HepG2 (cell line): ENCODE measurements around the gene KCNB1. TPM values are rescaled to one million over a fixed set of nuclear protein-coding genes. Genes with fewer than 3 reads are reported as not detected.

Source experiments
- ATAC-seq: fragments of 200-7000 bp; cut with Tn5 transposase; 3 replicates; pipeline ENCODE4 v1.9.1; 2020; ENCODE audit warnings: mild to moderate bottlenecking, moderate library complexity
- BruUV-seq: library from RNA; stranded (reverse); fragments of 400-500 nt; replicated peaks from 2 replicates; lab custom pipeline; 2021; lab: Mats Ljungman, UMichigan
- CTCF ChIA-PET: fragments of 300-600 bp; formaldehyde crosslinking; extraction: SDS; loops from one replicate; lab custom pipeline; 2021; ENCODE audit warnings: low total read pairs, inconsistent platforms, low intra/inter-chr PET ratio; lab: Yijun Ruan, JAX
- POLR2A ChIA-PET: fragments of 350-600 bp; sonication (Branson Sonifier 250); formaldehyde crosslinking; loops from one replicate; lab custom pipeline; 2020; ENCODE audit warnings: antibody characterized with exemption, inconsistent platforms; lab: Yijun Ruan, JAX
- DNase-seq: peaks from one replicate; pipeline ENCODE4 v3.0.0-alpha.2; 2015; ENCODE audit warnings: low spot score
- FAIRE-seq: peaks from 3 replicates; lab custom pipeline; 2011; peaks lifted over from hg19 to GRCh38; lab: Jason Lieb, UNC
- H2AFZ ChIP-seq: one replicate; pipeline ENCODE4 v1.6.1; 2011; ENCODE audit warnings: low read length, inconsistent platforms
- H3K27ac ChIP-seq: fragments of 300-600 bp; 3 replicates; pipeline ENCODE4 v1.8.0; 2011; ENCODE audit warnings: mixed run types, mild to moderate bottlenecking, mixed read lengths, low read length, inconsistent platforms; ENCODE audit not compliant: insufficient read depth; ENCODE audit errors: extremely low read length
- H3K27me3 ChIP-seq, 2 experiments: fragments of 200-600 bp in 1 of 2; 2 replicates in 1 of 2; 3 replicates in 1 of 2; pipeline versions ENCODE4 v1.6.0 to v1.8.0; 2011; ENCODE audit warnings: low read length in 2 of 2, mild to moderate bottlenecking in 2 of 2, moderate library complexity in 2 of 2, inconsistent platforms in 1 of 2; ENCODE audit not compliant: insufficient read depth in 2 of 2, control insufficient read depth in 1 of 2
- H3K36me3 ChIP-seq, 2 experiments: fragments of 200-600 bp in 1 of 2; replicated peaks in 1 of 2; 2 replicates in 1 of 2; 3 replicates in 1 of 2; pipeline versions ENCODE4 v1.5.1 to v1.8.0; 2011; ENCODE audit warnings: low read length in 2 of 2, inconsistent platforms in 1 of 2; ENCODE audit not compliant: insufficient read depth in 2 of 2, control insufficient read depth in 1 of 2
- H3K4me1 ChIP-seq: 2 replicates; pipeline ENCODE4 v1.5.1; 2012; ENCODE audit warnings: low read length, inconsistent platforms; ENCODE audit not compliant: insufficient read depth
- H3K4me2 ChIP-seq: 2 replicates; pipeline ENCODE4 v1.6.0; 2011; ENCODE audit warnings: low read depth, low read length, inconsistent platforms
- H3K4me3 ChIP-seq, 3 experiments: fragments of 200-600 bp in 1 of 3; sonication (generic), shearing (Covaris generic) in 1 of 3; replicated peaks in 1 of 3; 2 replicates each; pipeline ENCODE4 v1.5.1; 2011 to 2016; ENCODE audit warnings: low read length in 3 of 3, inconsistent platforms in 2 of 3, low read depth in 2 of 3, mild to moderate bottlenecking in 2 of 3, control low read depth in 1 of 3, mixed read lengths in 1 of 3; ENCODE audit not compliant: insufficient read depth in 1 of 3
- H3K79me2 ChIP-seq: one replicate; pipeline ENCODE4 v1.6.1; 2011; ENCODE audit warnings: low read length, inconsistent platforms; ENCODE audit not compliant: insufficient read depth
- H3K9ac ChIP-seq: 2 replicates; pipeline ENCODE4 v1.6.0; 2011; ENCODE audit warnings: mild to moderate bottlenecking, low read depth, low read length, inconsistent platforms; ENCODE audit not compliant: insufficient read depth
- H3K9me3 ChIP-seq: 2 replicates; pipeline ENCODE4 v1.5.1; 2012; ENCODE audit warnings: mild to moderate bottlenecking, low read length
- H4K20me1 ChIP-seq: 2 replicates; pipeline ENCODE4 v1.6.0; 2011; ENCODE audit warnings: inconsistent platforms, mild to moderate bottlenecking, low read length, moderate library complexity; ENCODE audit not compliant: insufficient read depth
- GLI4 ChIP-seq: sonication (generic); formaldehyde crosslinking; IDR thresholded peaks from 2 replicates; pipeline ENCODE4 v1.5.1; 2020; ENCODE audit warnings: missing genetic modification reagents, mild to moderate bottlenecking, moderate library complexity, borderline replicate concordance
- KIAA2018 ChIP-seq: sonication (generic); formaldehyde crosslinking; IDR thresholded peaks from 2 replicates; pipeline ENCODE4 v1.5.0; 2020; ENCODE audit warnings: mild to moderate bottlenecking, missing genetic modification reagents, borderline replicate concordance
- MED8 ChIP-seq: sonication (generic); formaldehyde crosslinking; IDR thresholded peaks from 2 replicates; pipeline ENCODE4 v1.8.1; 2023; ENCODE audit warnings: mild to moderate bottlenecking, missing genetic modification reagents; ENCODE audit not compliant: insufficient replicate concordance
- NR1H2 ChIP-seq: sonication (generic); formaldehyde crosslinking; IDR thresholded peaks from 2 replicates; pipeline ENCODE4 v1.8.1; 2022; ENCODE audit warnings: low read depth, missing genetic modification reagents, borderline replicate concordance
- PLRG1 ChIP-seq: fragments of 450-650 bp; conservative IDR thresholded peaks from 2 replicates; pipeline ENCODE4 v1.6.1; 2016
- SMARCE1 ChIP-seq: fragments of 450-650 bp; IDR thresholded peaks from 2 replicates; pipeline ENCODE4 v1.6.1; 2017; ENCODE audit warnings: borderline replicate concordance
- TRIM22 ChIP-seq: fragments of 450-650 bp; IDR thresholded peaks from 2 replicates; pipeline ENCODE4 v1.6.1; 2017
- ZNF17 ChIP-seq: sonication (generic); formaldehyde crosslinking; IDR thresholded peaks from 2 replicates; pipeline ENCODE4 v1.5.0; 2020; ENCODE audit warnings: mild to moderate bottlenecking, missing genetic modification reagents
- ZNF207 ChIP-seq: fragments of 450-650 bp; IDR thresholded peaks from 2 replicates; pipeline ENCODE4 v1.6.1; 2016; ENCODE audit warnings: antibody characterized with exemption, borderline replicate concordance
- ZNF841 ChIP-seq: sonication (generic); formaldehyde crosslinking; IDR thresholded peaks from 2 replicates; pipeline ENCODE4 v1.8.1; 2023; ENCODE audit warnings: missing genetic modification reagents, borderline replicate concordance
- WGBS: methylation state at CpG from one replicate; pipeline ENCODE4 v1.1.6; 2017; ENCODE audit warnings: low lambda C conversion rate; 5-methylcytosine and 5-hydroxymethylcytosine counted together
- in situ Hi-C: cut with HindIII; loops from 2 replicates; pipeline ENCODE4 v1.10.0; 2017; ENCODE audit warnings: low pct_unique_long_range_greater_than_20kb; ENCODE audit not compliant: extremely low pct_ligation_motif_present
- intact Hi-C: fragments of 100-400 bp; cut with micrococcal nuclease; formaldehyde crosslinking; loops from one replicate; pipeline ENCODE4 v1.10.0; 2022; ENCODE audit not compliant: unreplicated experiment
- polyA plus RNA-seq, 8 experiments: library from polyadenylated mRNA; depleted of rRNA in 3 of 8; stranded (reverse) in 7 of 8; unstranded in 1 of 8; fragments of >200 nt; fragmentation: Illumina TruSeq in 4 of 8; extraction: Trizol in 4 of 8; gene quantifications; 2 replicates each; pipeline versions ENCODE4 v1.2.1 to v1.2.3, GENCODE V29; 2011 to 2016; ENCODE audit warnings: low read depth in 4 of 8, missing spikeins in 1 of 8, mixed read lengths in 1 of 8; ENCODE audit not compliant: insufficient read depth in 1 of 8
- total RNA-seq, 5 experiments: library from RNA; depleted of rRNA; stranded (reverse); fragments of >200 nt; fragmentation: Illumina TruSeq; extraction: Trizol; gene quantifications; 2 replicates each; pipeline ENCODE4 v1.2.3, GENCODE V29; 2016; ENCODE audit warnings: low read depth in 1 of 5
- TF ChIP-seq, protein P1 (sequence below): sonication (generic); formaldehyde crosslinking; IDR thresholded peaks from 2 replicates; pipeline ENCODE4 v1.8.1; 2023; ENCODE audit warnings: missing genetic modification reagents, mild to moderate bottlenecking, borderline replicate concordance
- TF ChIP-seq, protein P2 (sequence below): sonication (generic); formaldehyde crosslinking; IDR thresholded peaks from 2 replicates; pipeline ENCODE4 v1.5.0; 2020; ENCODE audit warnings: missing genetic modification reagents

Gene KCNB1
- total and polyA plus RNA-seq, 2 of the 13 experiments (the other 11 are each of a cell fraction or from before 2014, with no cell fraction given), result 0.02 TPM; not detected in 1

DNA sequence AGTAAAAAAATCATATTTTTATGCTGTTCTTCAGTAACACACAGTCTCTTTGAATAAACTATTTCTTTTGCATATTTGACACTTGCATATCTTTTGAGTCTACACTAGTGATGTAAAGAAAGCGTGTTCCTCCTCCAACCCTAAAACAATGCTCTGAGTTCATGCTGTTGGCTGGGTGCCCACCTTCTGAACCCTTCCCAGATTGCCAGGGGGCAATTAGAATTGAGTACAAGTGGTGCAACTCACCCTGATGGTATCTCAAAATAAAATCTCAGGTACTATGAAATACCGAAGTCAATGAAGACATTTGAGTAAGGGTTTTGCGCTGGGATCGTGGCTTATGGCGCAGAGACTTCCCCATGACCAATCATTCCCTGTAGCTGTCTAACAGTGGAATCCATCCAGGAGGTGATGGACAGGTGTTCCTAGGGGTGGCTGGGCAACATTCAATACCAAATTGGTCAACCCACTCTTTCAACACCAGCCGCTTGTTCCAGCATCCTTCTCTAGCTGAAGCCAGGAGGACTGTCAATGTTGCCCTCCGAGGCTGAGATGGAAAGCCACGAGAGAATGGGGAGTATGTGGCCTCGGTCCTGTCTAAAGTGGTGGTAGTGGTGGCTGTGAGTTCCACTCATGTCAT is 110.3 kb downstream of the KCNB1 start:
- no peak overlapping the region for H3K9ac ChIP-seq
- ATAC-seq (no peak), FAIRE-seq (no peak), DNase-seq (no peak)
- H2AFZ ChIP-seq, result no peak overlapping the region
- ChIA-PET CTCF (no interaction called here), POLR2A (no interaction called here)
- no TSS peak for BruUV-seq
- H3K27me3 ChIP-seq, result peaks cover 3 to 64% of the 10 kb centered on the region in 2 experiments; a peak in 4 of 5 replicates
- no peak overlapping the region for H3K4me3 ChIP-seq
- intact Hi-C loops, result no loop called here
- H3K4me1 ChIP-seq, result no peaks in the 10 kb centered on the region
- in situ Hi-C loops, result no loop called here
- H3K36me3 ChIP-seq, result no peaks in the 10 kb centered on the region
- no peaks in the 10 kb centered on the region for H3K79me2 ChIP-seq
- H4K20me1 ChIP-seq, result no peaks in the 10 kb centered on the region
- H3K4me2 ChIP-seq, result no peak overlapping the region
- H3K9me3 ChIP-seq, result no peaks in the 10 kb centered on the region
- 56% methylated on average over 9 of the region's 9 CpGs for WGBS
- no peak overlapping the region for H3K27ac ChIP-seq
- TF ChIP-seq, protein P1, sequence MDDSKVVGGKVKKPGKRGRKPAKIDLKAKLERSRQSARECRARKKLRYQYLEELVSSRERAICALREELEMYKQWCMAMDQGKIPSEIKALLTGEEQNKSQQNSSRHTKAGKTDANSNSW (CRISPR knock-in tag), result no peak
- TF ChIP-seq ZNF17 (CRISPR knock-in tag) (no peak), PLRG1 (no peak), KIAA2018 (no peak), SMARCE1 (no peak), TRIM22 (no peak), GLI4 (CRISPR knock-in tag) (no peak), ZNF841 (CRISPR knock-in tag) (no peak), NR1H2 (CRISPR knock-in tag) (no peak), MED8 (CRISPR knock-in tag) (no peak), ZNF207 (no peak)
- TF ChIP-seq, protein P2, sequence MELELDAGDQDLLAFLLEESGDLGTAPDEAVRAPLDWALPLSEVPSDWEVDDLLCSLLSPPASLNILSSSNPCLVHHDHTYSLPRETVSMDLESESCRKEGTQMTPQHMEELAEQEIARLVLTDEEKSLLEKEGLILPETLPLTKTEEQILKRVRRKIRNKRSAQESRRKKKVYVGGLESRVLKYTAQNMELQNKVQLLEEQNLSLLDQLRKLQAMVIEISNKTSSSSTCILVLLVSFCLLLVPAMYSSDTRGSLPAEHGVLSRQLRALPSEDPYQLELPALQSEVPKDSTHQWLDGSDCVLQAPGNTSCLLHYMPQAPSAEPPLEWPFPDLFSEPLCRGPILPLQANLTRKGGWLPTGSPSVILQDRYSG, result no peak
